Dermis microvascular lymphatic vessel endothelial cell (primary cell): ENCODE measurements around the gene SLC38A5. TPM values are rescaled to one million over a fixed set of nuclear protein-coding genes. Genes with fewer than 3 reads are reported as not detected.

Experiments
- total RNA-seq: library from RNA; depleted of rRNA; stranded (reverse); fragments of >200 nt; gene quantifications from 2 replicates; pipeline ENCODE4 v1.2.1, GENCODE V29; 2014

Gene SLC38A5
- total RNA-seq, 1 donor from 2014 or later: 25.2 TPM

Other genes with a start within 250 kb of the SLC38A5 start
- not detected in 2 replicates for gene SSX1, start 214.9 kb downstream of the SLC38A5 start, total RNA-seq
- not detected in 2 replicates for gene SSX3, start 113.6 kb downstream of the SLC38A5 start, total RNA-seq
- not detected in 2 replicates for gene SSX4, start 86.7 kb downstream of the SLC38A5 start, total RNA-seq
- not detected in 2 replicates for gene SSX4B, start 58.3 kb downstream of the SLC38A5 start, total RNA-seq
- 35.4 and 41.7 TPM in 2 replicates for gene FTSJ1, start 5.9 kb upstream of the SLC38A5 start, total RNA-seq
- gene PORCN, start 38.7 kb upstream of the SLC38A5 start, total RNA-seq: 4.6 and 7.3 TPM in 2 replicates
- gene EBP, start 51.5 kb upstream of the SLC38A5 start, total RNA-seq: 85.3 and 141 TPM in 2 replicates
- 4.5 and 9.6 TPM in 2 replicates for gene TBC1D25, start 69.5 kb upstream of the SLC38A5 start, total RNA-seq
- gene RBM3, start 104.2 kb upstream of the SLC38A5 start, total RNA-seq: 379 and 393 TPM in 2 replicates
- gene WDR13, start 127.2 kb upstream of the SLC38A5 start, total RNA-seq: 116 and 123 TPM in 2 replicates
- gene WAS, start 213.5 kb upstream of the SLC38A5 start, total RNA-seq: 0.25 TPM in 1 of 2 replicates, not detected in the other
- 3.9 and 4.9 TPM in 2 replicates for gene SUV39H1, start 226.5 kb upstream of the SLC38A5 start, total RNA-seq